Activated CD4-positive, alpha-beta T cell treated with anti-CD3 and anti-CD28 coated beads, Interleukin-2, amount 10 ng/mL, durations not matched to agents 24 days and 14 days (primary cell): ENCODE data around the gene ARHGAP44. TPM values are rescaled to one million over a fixed set of nuclear protein-coding genes. Genes with fewer than 3 reads are reported as not detected.

Source experiments
- DNase-seq: peaks from one replicate; pipeline ENCODE4 v3.0.0; 2022
- H3K27ac Mint-ChIP-seq: one replicate; pipeline ENCODE4 v1.8.0; 2022; ENCODE audit warnings: mild to moderate bottlenecking, mixed read lengths
- H3K27me3 Mint-ChIP-seq: one replicate; pipeline ENCODE4 v1.8.0; 2022; ENCODE audit warnings: mixed read lengths
- H3K36me3 Mint-ChIP-seq: one replicate; pipeline ENCODE4 v1.8.0; 2022; ENCODE audit warnings: low read depth, mild to moderate bottlenecking, mixed read lengths
- H3K4me1 Mint-ChIP-seq: one replicate; pipeline ENCODE4 v1.8.0; 2021; ENCODE audit warnings: mixed read lengths
- H3K4me3 Mint-ChIP-seq: one replicate; pipeline ENCODE4 v1.8.0; 2022; ENCODE audit warnings: mild to moderate bottlenecking, moderate library complexity, mixed read lengths
- H3K9me3 Mint-ChIP-seq: one replicate; pipeline ENCODE4 v1.8.0; 2021; ENCODE audit warnings: mixed read lengths
- intact Hi-C: fragments of 100-400 bp; cut with micrococcal nuclease; formaldehyde crosslinking; loops from one replicate; pipeline ENCODE4 v1.15.1; 2023
- total RNA-seq: library from RNA; stranded (reverse); gene quantifications from 2 replicates; pipeline ENCODE4 v1.2.3, GENCODE V29; 2022

The ARHGAP44 gene
- total RNA-seq, 1 donor from 2014 or later, result 0.49 TPM

GRCh38 chr17:12794919-12795532, 5.7 kb downstream of the ARHGAP44 start:
- Mint-ChIP-seq H3K27me3 (peaks cover 10% of the 10 kb centered on the region), H3K4me1 (no peaks in the 10 kb centered on the region), H3K4me3 (no peak overlapping the region), H3K27ac (no peak overlapping the region), H3K9me3 (no peaks in the 10 kb centered on the region), H3K36me3 (no peaks in the 10 kb centered on the region)
- DNase-seq, result no peak
- intact Hi-C loops, result no loop called here

DNA sequence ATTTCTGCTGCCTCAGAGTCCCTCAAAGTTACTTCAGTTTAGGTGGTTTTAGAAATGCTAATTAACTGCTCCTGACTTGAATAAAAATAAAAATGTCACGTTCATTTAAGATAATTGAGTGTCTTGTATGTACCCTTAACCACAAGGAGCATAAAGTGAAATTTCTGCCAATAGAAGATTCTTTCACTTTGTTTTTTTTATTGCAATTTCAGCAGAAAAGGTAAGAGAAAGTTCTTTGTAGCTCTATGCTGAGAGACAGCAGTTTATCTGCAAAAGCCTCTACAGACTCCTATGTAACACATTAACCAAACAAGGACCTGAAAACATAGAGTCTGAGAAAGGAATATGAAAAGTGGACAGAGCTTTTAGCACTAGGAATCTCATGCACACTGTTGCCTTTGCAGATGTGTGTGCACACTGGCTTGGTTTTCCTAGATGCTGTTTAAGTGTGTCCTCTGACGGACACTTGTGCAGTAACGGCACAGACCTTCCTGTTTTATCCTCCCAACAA, 11.6 kb downstream of the ARHGAP44 start:
- Mint-ChIP-seq H3K4me1 (no peaks in the 10 kb centered on the region), H3K9me3 (peaks cover 8% of the 10 kb centered on the region), H3K36me3 (no peaks in the 10 kb centered on the region), H3K4me3 (no peak overlapping the region), H3K27me3 (no peaks in the 10 kb centered on the region), H3K27ac (no peak overlapping the region)
- intact Hi-C loops, result no loop called here
- DNase-seq, result no peak

DNA sequence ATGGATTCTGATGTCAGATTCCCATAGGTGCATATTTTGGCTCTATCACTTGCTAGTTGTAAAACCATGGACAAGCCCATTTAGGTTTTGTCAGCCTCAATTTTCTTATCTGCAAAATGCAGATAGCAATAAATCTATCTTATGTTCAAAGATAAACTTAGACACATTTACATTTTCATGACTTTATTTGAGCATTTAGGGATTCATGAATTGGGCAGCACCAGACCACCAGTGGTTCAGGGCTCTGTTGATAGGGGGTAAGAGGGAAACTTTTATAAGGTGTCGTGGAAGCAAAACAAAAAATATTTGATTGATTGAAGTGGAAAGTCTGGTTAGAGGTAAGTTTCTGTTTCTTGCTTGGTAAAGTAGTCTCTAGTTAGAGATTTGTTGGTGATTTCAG, 17.3 kb downstream of the ARHGAP44 start:
- peaks cover 11% of the 10 kb centered on the region for H3K9me3 Mint-ChIP-seq
- no peak for DNase-seq
- H3K4me1 Mint-ChIP-seq, result no peaks in the 10 kb centered on the region
- no peak overlapping the region for H3K27ac Mint-ChIP-seq
- no peaks in the 10 kb centered on the region for H3K27me3 Mint-ChIP-seq
- no peak overlapping the region for H3K4me3 Mint-ChIP-seq
- H3K36me3 Mint-ChIP-seq, result no peaks in the 10 kb centered on the region
- intact Hi-C loops, result no loop called here

GRCh38 chr17:12808723-12809122, 19.4 kb downstream of the ARHGAP44 start:
- intact Hi-C loops, result no loop called here

DNA sequence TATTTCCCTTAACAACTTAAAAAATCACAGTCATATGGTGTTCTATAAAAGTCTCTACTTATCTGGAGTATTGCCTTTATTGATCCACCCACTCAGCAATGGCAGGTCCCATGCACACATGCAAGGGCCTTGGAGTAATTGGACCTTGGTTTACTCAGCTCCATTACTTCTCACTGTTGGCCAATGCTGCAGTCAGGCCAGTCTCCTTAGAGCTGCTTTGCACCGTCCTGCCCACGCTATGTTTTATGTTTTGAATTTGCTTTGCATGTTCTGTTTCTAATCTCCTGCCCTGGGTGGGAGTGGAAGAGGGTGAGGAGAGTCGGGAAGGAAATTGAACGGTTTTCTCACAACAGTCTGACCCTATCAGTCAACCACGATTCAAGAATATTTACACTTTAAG, 23.6 kb downstream of the ARHGAP44 start:
- Mint-ChIP-seq H3K36me3 (no peaks in the 10 kb centered on the region), H3K4me3 (no peak overlapping the region), H3K27me3 (no peaks in the 10 kb centered on the region), H3K27ac (no peak overlapping the region), H3K9me3 (peaks cover 3% of the 10 kb centered on the region), H3K4me1 (no peaks in the 10 kb centered on the region)
- intact Hi-C loops, result no loop called here
- no peak for DNase-seq

More at GRCh38 chr17:12808723-12809122, 19.4 kb downstream of the ARHGAP44 start:
- Mint-ChIP-seq H3K4me3 (no peak overlapping the region), H3K36me3 (no peaks in the 10 kb centered on the region), H3K4me1 (no peaks in the 10 kb centered on the region), H3K9me3 (peaks cover 6% of the 10 kb centered on the region), H3K27me3 (no peaks in the 10 kb centered on the region), H3K27ac (no peak overlapping the region)
- DNase-seq, result no peak

DNA sequence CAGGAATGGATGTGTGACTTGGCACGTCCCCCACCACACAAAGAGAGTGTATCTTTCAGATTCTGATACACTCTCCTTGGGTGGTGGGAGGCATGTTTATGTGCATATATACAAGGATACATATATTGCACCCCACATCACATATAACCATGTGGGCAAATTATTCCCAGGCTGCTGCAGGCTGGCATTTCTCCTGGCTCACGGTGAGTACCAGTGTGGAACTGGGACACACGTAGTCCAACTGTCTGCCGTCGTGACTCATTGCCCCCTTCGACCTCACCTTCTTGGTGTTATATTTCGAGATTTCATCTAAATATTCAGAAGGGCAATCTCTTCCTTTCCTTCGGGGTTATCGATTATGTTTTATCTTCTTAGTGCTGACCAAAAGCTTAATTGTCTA, 24.4 kb downstream of the ARHGAP44 start:
- no peak overlapping the region for H3K4me3 Mint-ChIP-seq
- H3K36me3 Mint-ChIP-seq, result no peaks in the 10 kb centered on the region
- no peaks in the 10 kb centered on the region for H3K27me3 Mint-ChIP-seq
- H3K4me1 Mint-ChIP-seq, result no peaks in the 10 kb centered on the region
- H3K9me3 Mint-ChIP-seq, result peaks cover 3% of the 10 kb centered on the region
- H3K27ac Mint-ChIP-seq, result no peak overlapping the region
- no peak for DNase-seq
- intact Hi-C loops, result no loop called here

GRCh38 chr17:12814718-12815117, 25.4 kb downstream of the ARHGAP44 start:
- Mint-ChIP-seq H3K4me3 (no peak overlapping the region), H3K27ac (no peak overlapping the region), H3K36me3 (no peaks in the 10 kb centered on the region), H3K4me1 (no peaks in the 10 kb centered on the region), H3K9me3 (peaks cover 3% of the 10 kb centered on the region), H3K27me3 (no peaks in the 10 kb centered on the region)
- no peak for DNase-seq
- intact Hi-C loops, result no loop called here

DNA sequence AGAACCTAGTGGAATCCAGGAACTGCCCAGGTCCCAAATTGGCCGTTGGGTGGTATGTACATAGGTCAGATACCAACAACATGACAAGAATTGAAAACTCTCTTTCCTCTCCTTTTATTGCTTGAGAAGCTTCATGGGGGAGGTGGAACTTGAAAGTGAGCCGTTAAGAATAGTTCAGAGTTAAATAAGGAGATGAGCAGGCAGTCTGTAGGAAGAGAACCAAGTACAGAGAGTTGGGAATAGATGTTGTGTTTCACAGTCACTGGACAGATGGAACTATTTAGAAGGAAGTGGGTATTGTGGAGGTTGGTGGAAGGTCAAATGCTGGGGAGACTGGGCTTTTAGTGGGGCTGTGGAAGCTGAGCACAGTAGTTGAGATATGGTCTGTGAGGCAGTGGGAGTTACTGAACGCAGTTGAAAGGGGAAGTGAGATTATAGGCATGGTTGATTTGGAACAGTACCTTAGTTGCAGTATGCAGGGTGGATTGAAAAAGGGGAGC, 26.4 kb downstream of the ARHGAP44 start:
- Mint-ChIP-seq H3K9me3 (peaks cover 3% of the 10 kb centered on the region), H3K4me3 (no peak overlapping the region), H3K4me1 (no peaks in the 10 kb centered on the region), H3K36me3 (no peaks in the 10 kb centered on the region), H3K27ac (no peak overlapping the region), H3K27me3 (no peaks in the 10 kb centered on the region)
- DNase-seq, result no peak
- intact Hi-C loops, result no loop called here

DNA sequence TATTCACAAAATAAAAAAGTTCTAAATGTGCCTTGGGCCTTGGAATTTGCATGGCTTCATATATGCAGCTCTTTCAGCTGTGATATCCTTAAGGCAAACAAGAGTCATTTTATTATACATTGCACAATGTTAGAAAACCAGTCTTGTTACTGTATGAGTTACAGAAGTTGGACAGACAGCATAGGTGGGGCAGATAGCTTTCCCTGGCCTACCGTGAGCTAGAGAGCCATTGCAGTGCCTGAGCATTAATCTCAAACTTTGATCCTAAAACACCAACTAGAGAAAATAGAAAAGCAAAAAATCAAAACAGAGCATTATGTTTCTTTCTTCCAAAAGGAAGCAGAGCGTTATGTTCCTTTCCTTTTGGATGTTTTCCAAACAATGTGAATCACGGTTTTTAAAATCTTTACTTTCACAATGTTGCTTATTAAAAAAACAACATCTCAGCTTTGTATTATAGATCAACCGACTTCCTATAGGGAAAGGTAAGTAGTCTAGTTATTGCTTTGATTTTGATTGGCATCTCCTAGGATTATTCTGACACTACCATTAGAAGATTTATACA, 32.2 kb downstream of the ARHGAP44 start:
- Mint-ChIP-seq H3K4me3 (no peak overlapping the region), H3K9me3 (no peaks in the 10 kb centered on the region), H3K27me3 (no peaks in the 10 kb centered on the region), H3K36me3 (no peaks in the 10 kb centered on the region), H3K4me1 (no peaks in the 10 kb centered on the region), H3K27ac (no peak overlapping the region)
- intact Hi-C loops, result no loop called here
- DNase-seq, result no peak

GRCh38 chr17:12826431-12826830, 37.1 kb downstream of the ARHGAP44 start:
- H3K4me3 Mint-ChIP-seq, result no peak overlapping the region
- peaks cover 12% of the 10 kb centered on the region for H3K9me3 Mint-ChIP-seq

DNA sequence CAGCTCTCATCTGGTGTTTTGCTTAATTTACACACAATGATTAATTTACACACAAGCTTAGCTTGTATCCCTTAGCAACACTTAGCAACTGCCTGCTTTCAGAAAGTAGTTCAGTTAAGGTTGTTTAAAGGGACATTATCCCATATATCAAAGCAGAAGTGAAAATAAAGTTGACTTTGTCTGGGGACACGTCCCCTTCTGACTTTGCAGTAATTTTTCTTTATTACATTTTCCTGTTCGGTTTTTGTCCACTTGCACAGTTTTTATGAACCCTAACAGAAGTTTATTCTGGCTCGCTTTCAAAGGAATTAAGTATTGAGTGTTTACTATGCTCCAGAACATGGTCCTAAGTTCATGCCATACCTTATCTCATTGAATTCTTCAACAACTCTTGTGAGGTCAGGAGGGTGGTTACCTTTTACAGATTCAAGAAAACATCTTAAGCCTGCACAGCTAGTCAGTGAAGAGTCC, 41.5 kb downstream of the ARHGAP44 start:
- H3K36me3 Mint-ChIP-seq, result no peaks in the 10 kb centered on the region
- DNase-seq, result no peak
- peaks cover 32% of the 10 kb centered on the region for H3K9me3 Mint-ChIP-seq
- H3K4me3 Mint-ChIP-seq, result no peak overlapping the region
- no peak overlapping the region for H3K27ac Mint-ChIP-seq
- no peaks in the 10 kb centered on the region for H3K4me1 Mint-ChIP-seq
- H3K27me3 Mint-ChIP-seq, result no peaks in the 10 kb centered on the region
- intact Hi-C loops, result no loop called here

More at GRCh38 chr17:12826431-12826830, 37.1 kb downstream of the ARHGAP44 start:
- no peaks in the 10 kb centered on the region for H3K4me1 Mint-ChIP-seq
- intact Hi-C loops, result no loop called here
- DNase-seq, result no peak
- H3K27ac Mint-ChIP-seq, result no peak overlapping the region
- no peaks in the 10 kb centered on the region for H3K36me3 Mint-ChIP-seq
- no peaks in the 10 kb centered on the region for H3K27me3 Mint-ChIP-seq

- Mint-ChIP-seq H3K9me3 (peaks cover 34% of the 10 kb centered on the region), H3K36me3 (no peaks in the 10 kb centered on the region), H3K4me3 (no peak overlapping the region), H3K4me1 (no peaks in the 10 kb centered on the region), H3K27me3 (no peaks in the 10 kb centered on the region), H3K27ac (no peak overlapping the region)
- intact Hi-C loops, result no loop called here
- no peak for DNase-seq
Observed at GRCh38 chr17:12831839-12832238, 42.5 kb downstream of the ARHGAP44 start.

DNA sequence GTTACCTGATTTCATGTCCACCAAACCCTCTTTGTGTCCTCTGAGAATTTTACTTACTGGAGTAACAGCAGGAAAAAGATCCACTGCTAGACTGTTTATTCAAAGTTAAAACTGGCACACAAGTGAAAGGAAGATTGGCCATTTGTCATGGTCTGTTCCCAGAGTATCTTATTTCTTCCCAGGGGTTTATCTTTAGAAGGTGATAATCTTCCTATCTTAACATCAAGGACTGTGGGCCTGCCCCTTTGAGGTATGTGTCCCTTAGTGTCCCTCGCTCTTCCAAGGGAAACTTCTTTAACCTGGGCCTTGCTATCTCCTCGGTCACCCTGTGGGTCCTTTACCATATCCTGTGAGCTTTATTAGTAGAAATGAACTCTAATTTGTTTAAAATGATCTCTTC, 49.7 kb downstream of the ARHGAP44 start:
- no peaks in the 10 kb centered on the region for H3K4me1 Mint-ChIP-seq
- no peaks in the 10 kb centered on the region for H3K27me3 Mint-ChIP-seq
- peaks cover 13% of the 10 kb centered on the region for H3K9me3 Mint-ChIP-seq

GRCh38 chr17:12842936-12843335, 53.6 kb downstream of the ARHGAP44 start:
- DNase-seq, result no peak
- Mint-ChIP-seq H3K4me3 (no peak overlapping the region), H3K27me3 (no peaks in the 10 kb centered on the region), H3K36me3 (no peaks in the 10 kb centered on the region), H3K4me1 (no peaks in the 10 kb centered on the region), H3K27ac (no peak overlapping the region), H3K9me3 (peaks cover 8% of the 10 kb centered on the region)
- intact Hi-C loops, result no loop called here

More for the DNA sequence above, 49.7 kb downstream of the ARHGAP44 start:
- intact Hi-C loops, result no loop called here
- DNase-seq, result no peak
- Mint-ChIP-seq H3K27ac (no peak overlapping the region), H3K4me3 (no peak overlapping the region), H3K36me3 (no peaks in the 10 kb centered on the region)
